Amniotic epithelial cell (primary cell): ENCODE results near the gene NALCN.

Experiments
- DNase-seq: peaks from one replicate; pipeline ENCODE4 v3.0.0-alpha.2; 2010; ENCODE audit warnings: low read depth

NALCN gene

GRCh38 chr13:101025519-101025918, 390.8 kb downstream of the NALCN start:
- DNase-seq: no peak

GRCh38 chr13:101019126-101019525, 397.2 kb downstream of the NALCN start:
- DNase-seq: peak; percentile 6

DNA sequence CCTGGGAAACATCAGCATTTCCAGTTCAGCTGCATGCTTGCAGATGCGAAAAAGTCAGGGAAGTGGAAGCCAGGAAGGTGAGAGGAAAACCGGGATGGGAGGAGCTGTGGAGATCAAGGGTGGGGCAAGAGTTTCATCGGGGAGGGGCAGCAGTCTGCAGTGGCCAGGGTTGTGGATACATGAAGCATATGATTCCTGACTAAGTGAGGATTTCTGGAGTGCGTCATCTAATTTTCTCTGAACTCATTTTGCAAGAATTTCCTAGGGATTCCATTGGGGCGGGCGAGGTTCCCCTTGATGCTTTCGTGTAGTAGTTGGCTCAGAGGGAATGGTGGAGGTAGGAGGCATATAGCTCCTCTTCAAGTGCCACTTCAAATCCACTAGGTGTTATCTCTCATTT, 397.6 kb downstream of the NALCN start:
- peak; percentile 83 for DNase-seq

- peak; percentile 27 for DNase-seq
These were observed 399.0 kb downstream of the NALCN start for GRCh38 chr13:101017123-101017872.

GRCh38 chr13:101016475-101016874, 399.8 kb downstream of the NALCN start:
- DNase-seq: no peak

DNA sequence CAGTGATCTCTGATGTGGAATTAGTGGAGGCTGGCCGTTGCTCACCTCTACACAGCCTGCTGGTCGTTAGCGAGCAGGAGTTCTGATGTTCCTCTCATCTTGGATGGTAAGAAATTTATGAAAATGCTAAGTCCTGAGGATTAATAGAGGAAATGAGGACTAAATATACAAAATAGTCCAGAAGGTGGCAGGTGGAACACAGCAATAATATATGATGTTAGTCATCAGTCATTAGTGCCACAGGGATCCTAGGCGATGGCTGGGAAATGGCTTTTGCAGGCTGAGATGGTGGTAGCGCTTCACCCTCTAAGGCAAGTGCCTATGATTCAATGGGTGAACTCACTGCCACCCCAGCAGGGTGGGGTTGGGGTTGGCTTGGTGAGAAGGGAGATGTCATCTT, 403.1 kb downstream of the NALCN start:
- no peak for DNase-seq

- DNase-seq: no peak
These were observed 406.2 kb downstream of the NALCN start for GRCh38 chr13:101010100-101010499.

DNA sequence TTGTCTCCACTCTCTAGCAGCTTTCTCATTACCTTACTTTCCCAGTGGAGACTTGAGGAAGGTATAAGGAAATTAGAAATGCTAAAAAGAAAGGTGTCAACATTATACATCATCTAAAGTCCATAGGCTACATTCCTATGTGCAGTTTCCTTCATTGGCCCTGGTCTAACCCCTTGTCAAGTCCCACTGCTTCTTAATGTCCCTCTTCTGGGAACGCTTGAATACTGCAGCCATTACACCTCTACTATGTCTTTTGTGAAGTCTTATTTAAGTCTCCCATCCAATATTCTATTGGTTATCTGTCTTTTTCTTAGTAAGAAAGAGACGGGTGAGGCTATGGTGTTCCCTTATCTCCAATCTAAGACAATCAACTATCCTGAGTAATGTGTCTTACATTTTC, 409.1 kb downstream of the NALCN start:
- no peak for DNase-seq
